Measurements from ENCODE around the gene SPG11.
"Not testable (repeated sequence)": the region's sequence is repeated elsewhere in the genome, so short reads cannot be mapped to it uniquely, and the experiment has no call there.

Gene SPG11

GRCh38 chr15:44682211-44682610 lies 18.7 kb upstream of the SPG11 start:
- no peak for DNase-seq

GRCh38 chr15:44676676-44677075 lies 13.2 kb upstream of the SPG11 start:
- DNase-seq, result no peak

- DNase-seq, result no peak
Observed at GRCh38 chr15:44675911-44676310, 12.4 kb upstream of the SPG11 start.

- DNase-seq, result no peak
Observed at GRCh38 chr15:44673639-44674038, 10.2 kb upstream of the SPG11 start.

- no peak for DNase-seq
Observed at GRCh38 chr15:44670087-44670950, 6.9 kb upstream of the SPG11 start.

- DNase-seq, result no peak
Observed at GRCh38 chr15:44668921-44669320, 5.5 kb upstream of the SPG11 start.

GRCh38 chr15:44667039-44667360 lies 3.5 kb upstream of the SPG11 start:
- no peak for DNase-seq

- no peak for DNase-seq
Observed at GRCh38 chr15:44666210-44667038, 3.0 kb upstream of the SPG11 start.

- peak; percentile 22 for DNase-seq
Observed at GRCh38 chr15:44662478-44663409, 718 bp downstream of the SPG11 start.

GRCh38 chr15:44661576-44661975 lies 1.9 kb downstream of the SPG11 start:
- DNase-seq, result no peak

- no peak for DNase-seq
Observed at GRCh38 chr15:44659056-44659455, 4.4 kb downstream of the SPG11 start.

- no peak for DNase-seq
Observed at GRCh38 chr15:44657378-44657777, 6.1 kb downstream of the SPG11 start.

- DNase-seq, result no peak
Observed at GRCh38 chr15:44656913-44657312, 6.5 kb downstream of the SPG11 start.

GRCh38 chr15:44656298-44656697 lies 7.2 kb downstream of the SPG11 start:
- no peak for DNase-seq

- no peak for DNase-seq
Observed at GRCh38 chr15:44654858-44655257, 8.6 kb downstream of the SPG11 start.

- DNase-seq, result no peak
Observed at GRCh38 chr15:44647637-44648036, 15.8 kb downstream of the SPG11 start.

- DNase-seq, result no peak
Observed at GRCh38 chr15:44647036-44647435, 16.4 kb downstream of the SPG11 start.

GRCh38 chr15:44646460-44646859 lies 17.0 kb downstream of the SPG11 start:
- no peak for DNase-seq

GRCh38 chr15:44641651-44642050 lies 21.8 kb downstream of the SPG11 start:
- no peak for DNase-seq

GRCh38 chr15:44636976-44637375 lies 26.5 kb downstream of the SPG11 start:
- DNase-seq, result no peak

GRCh38 chr15:44633603-44634002 lies 29.9 kb downstream of the SPG11 start:
- DNase-seq, result no peak

- DNase-seq, result not testable (repeated sequence)
Observed at GRCh38 chr15:44625286-44625685, 38.2 kb downstream of the SPG11 start.

- DNase-seq, result no peak
Observed at GRCh38 chr15:44623178-44623577, 40.3 kb downstream of the SPG11 start.

Measured in NCI-H1694 treated with DMSO at 0.1 percent for 48 hours (cell line).